Measurements from ENCODE around the gene MACF1. TPM values are rescaled to one million over a fixed set of nuclear protein-coding genes. Genes with fewer than 3 reads are reported as not detected.

Gene MACF1
- total RNA-seq, 1 donor from 2014 or later: 222 TPM

DNA sequence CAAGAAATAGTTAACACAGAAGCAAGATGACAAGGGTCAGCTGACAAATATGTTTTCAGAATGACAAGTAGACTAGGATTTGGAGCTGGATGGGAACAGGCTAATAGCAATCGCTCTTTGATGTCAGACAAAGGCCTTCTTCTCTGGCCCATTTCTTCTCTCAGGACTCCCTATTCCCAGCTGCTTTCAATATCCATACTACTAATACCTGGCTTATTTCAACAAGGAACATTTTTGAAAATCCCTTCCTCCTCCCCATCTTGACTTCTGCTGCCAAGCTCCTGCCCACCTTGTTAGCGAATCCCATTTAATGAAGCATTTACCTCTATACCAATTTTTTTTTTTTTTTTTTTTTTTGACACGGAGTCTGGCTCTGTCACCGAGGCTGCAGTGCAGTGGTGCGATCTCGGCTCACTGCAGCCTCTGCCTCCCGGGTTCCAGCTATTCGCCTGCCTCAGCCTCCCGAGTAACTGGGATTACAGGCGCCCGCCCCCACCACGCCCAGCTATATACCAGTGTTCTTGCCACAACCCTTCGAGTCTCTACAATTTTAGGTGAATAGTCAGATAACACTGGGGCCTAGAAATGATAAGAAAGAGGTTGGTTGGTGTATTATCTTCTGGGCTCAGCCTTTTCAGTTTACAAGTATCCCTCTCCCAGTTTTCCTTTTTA lies 68.4 kb downstream of the MACF1 start:
- Histone ChIP-seq H3K27me3 (no peaks in the 10 kb centered on the region), H3K4me1 (peaks cover 48% of the 10 kb centered on the region), H3K4me2 (no peak overlapping the region), H3K9me3 (ENCODE audit: low read depth) (no peaks in the 10 kb centered on the region), H3K36me3 (no peaks in the 10 kb centered on the region), H3K27ac (no peak overlapping the region), H4K20me1 (ENCODE audit: low read depth) (peaks cover 54% of the 10 kb centered on the region), H3K4me3 (no peak overlapping the region), H3F3A (ENCODE audit: low read depth) (peaks cover 30% of the 10 kb centered on the region), H2AFZ (replicated peaks) (no peak overlapping the region), H3K79me2 (ENCODE audit: low read depth) (peaks cover 99% of the 10 kb centered on the region), H3K9ac (no peak overlapping the region)
- Mint-ChIP-seq H3K27ac (peak overlapping the region; percentile 84), H3K4me3 (peak overlapping the region; percentile 1), H3K36me3 (peaks cover 9% of the 10 kb centered on the region), H3K4me1 (peaks cover 56% of the 10 kb centered on the region), H3K9me3 (no peaks in the 10 kb centered on the region), H3K27me3 (ENCODE audit: insufficient read depth, low read depth) (peaks cover 6% of the 10 kb centered on the region)
- DNase-seq (ENCODE audit: low spot score): no peak
- TF ChIP-seq EZH2phosphoT487 (IDR thresholded peaks at IDR 0.05) (no peak), EZH2 (IDR thresholded peaks at IDR 0.05) (no peak)
- TF ChIP-seq, protein P1, sequence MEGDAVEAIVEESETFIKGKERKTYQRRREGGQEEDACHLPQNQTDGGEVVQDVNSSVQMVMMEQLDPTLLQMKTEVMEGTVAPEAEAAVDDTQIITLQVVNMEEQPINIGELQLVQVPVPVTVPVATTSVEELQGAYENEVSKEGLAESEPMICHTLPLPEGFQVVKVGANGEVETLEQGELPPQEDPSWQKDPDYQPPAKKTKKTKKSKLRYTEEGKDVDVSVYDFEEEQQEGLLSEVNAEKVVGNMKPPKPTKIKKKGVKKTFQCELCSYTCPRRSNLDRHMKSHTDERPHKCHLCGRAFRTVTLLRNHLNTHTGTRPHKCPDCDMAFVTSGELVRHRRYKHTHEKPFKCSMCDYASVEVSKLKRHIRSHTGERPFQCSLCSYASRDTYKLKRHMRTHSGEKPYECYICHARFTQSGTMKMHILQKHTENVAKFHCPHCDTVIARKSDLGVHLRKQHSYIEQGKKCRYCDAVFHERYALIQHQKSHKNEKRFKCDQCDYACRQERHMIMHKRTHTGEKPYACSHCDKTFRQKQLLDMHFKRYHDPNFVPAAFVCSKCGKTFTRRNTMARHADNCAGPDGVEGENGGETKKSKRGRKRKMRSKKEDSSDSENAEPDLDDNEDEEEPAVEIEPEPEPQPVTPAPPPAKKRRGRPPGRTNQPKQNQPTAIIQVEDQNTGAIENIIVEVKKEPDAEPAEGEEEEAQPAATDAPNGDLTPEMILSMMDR (IDR thresholded peaks at IDR 0.05): no peak

DNA sequence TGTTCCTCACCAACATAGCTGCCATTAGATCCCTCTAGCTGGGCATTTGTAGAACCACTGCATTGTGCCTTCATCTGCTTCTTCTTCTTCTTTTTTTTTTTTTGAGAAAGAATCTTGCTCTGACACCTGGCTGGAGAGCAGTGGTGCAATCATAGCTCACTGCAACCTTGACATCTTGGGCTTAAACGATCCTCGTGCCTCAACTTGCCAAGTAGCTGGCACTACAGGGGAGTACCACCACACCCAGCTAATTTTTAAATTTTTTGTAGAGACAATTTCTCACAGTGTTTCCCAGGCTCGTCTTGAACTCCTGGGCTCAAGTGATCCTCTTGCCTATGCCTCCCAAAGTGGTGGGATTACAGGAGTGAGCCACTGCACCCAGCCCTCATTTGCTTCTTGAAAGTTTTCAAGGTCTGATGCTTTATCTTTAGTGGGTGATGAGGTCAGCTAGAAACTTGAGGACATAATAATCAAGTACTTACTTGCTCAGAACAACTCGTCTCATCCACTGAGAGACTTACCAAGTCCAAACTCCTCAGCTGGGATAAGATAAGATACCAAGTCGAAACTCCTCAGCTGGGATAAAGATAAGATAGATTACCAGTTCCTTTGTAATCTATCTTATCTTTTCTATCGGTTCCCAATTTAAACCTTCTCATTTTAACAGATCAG lies 71.5 kb downstream of the MACF1 start:
- peaks cover 100% of the 10 kb centered on the region for H3K79me2 ChIP-seq (ENCODE audit: low read depth)
- Mint-ChIP-seq H3K4me1 (peaks cover 33% of the 10 kb centered on the region), H3K36me3 (no peaks in the 10 kb centered on the region)

DNA sequence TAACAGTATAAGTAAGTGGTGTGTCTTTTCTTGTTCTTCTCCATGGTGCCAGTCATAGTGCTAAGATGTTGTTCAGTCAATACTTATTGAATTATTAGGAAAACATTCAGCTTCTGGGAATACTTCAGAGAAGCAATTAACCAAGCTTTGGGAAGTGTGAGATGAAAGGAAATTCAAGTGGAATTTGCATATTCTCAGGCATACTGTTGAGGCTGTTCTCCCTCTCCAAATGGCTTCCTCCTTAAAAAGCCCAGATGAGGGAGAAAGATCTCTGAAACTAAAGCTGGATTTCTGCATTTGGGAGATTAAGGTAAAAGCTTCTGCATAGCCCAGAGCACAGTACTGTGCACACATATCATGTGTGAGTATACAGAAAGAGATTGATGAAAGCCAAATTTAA lies 73.4 kb downstream of the MACF1 start:
- H3K36me3 Mint-ChIP-seq: peaks cover 4% of the 10 kb centered on the region
- TF ChIP-seq, protein P1 (IDR thresholded peaks at IDR 0.05): no peak
- TF ChIP-seq EZH2phosphoT487 (IDR thresholded peaks at IDR 0.05) (no peak), EZH2 (IDR thresholded peaks at IDR 0.05) (no peak)
- peak overlapping the region; percentile 35 for H3K27ac ChIP-seq
- no peak overlapping the region for H3K9ac ChIP-seq
- H3K27me3 ChIP-seq: no peaks in the 10 kb centered on the region
- no peaks in the 10 kb centered on the region for H3F3A ChIP-seq (ENCODE audit: low read depth)
- no peaks in the 10 kb centered on the region for H3K9me3 Mint-ChIP-seq
- H3K27ac Mint-ChIP-seq: no peak overlapping the region
- peaks cover 8% of the 10 kb centered on the region for H3K36me3 ChIP-seq
- H3K27me3 Mint-ChIP-seq (ENCODE audit: insufficient read depth, low read depth): no peaks in the 10 kb centered on the region
- H3K4me3 ChIP-seq: no peak overlapping the region
- peaks cover 91% of the 10 kb centered on the region for H3K79me2 ChIP-seq (ENCODE audit: low read depth)
- H3K4me1 ChIP-seq: peaks cover 12% of the 10 kb centered on the region
- DNase-seq (ENCODE audit: low spot score): no peak
- peaks cover 45% of the 10 kb centered on the region for H4K20me1 ChIP-seq (ENCODE audit: low read depth)
- no peaks in the 10 kb centered on the region for H3K9me3 ChIP-seq (ENCODE audit: low read depth)
- H3K4me2 ChIP-seq: no peak overlapping the region
- H3K4me1 Mint-ChIP-seq: peaks cover 20% of the 10 kb centered on the region
- no peak overlapping the region for H2AFZ ChIP-seq (replicated peaks)
- H3K4me3 Mint-ChIP-seq: no peak overlapping the region

More for the DNA sequence above, 71.5 kb downstream of the MACF1 start:
- H3K4me3 Mint-ChIP-seq: no peak overlapping the region
- Histone ChIP-seq H3K4me3 (no peak overlapping the region), H3K4me1 (peaks cover 25% of the 10 kb centered on the region), H3K9ac (no peak overlapping the region), H4K20me1 (ENCODE audit: low read depth) (peaks cover 48% of the 10 kb centered on the region), H3K27ac (no peak overlapping the region), H3F3A (ENCODE audit: low read depth) (peaks cover 7% of the 10 kb centered on the region), H3K36me3 (no peaks in the 10 kb centered on the region), H3K27me3 (no peaks in the 10 kb centered on the region), H2AFZ (replicated peaks) (no peak overlapping the region), H3K4me2 (no peak overlapping the region), H3K9me3 (ENCODE audit: low read depth) (no peaks in the 10 kb centered on the region)
- TF ChIP-seq EZH2phosphoT487 (IDR thresholded peaks at IDR 0.05): no peak
- TF ChIP-seq, protein P1 (IDR thresholded peaks at IDR 0.05): no peak
- no peak for TF ChIP-seq EZH2 (IDR thresholded peaks at IDR 0.05)
- no peak overlapping the region for H3K27ac Mint-ChIP-seq
- DNase-seq (ENCODE audit: low spot score): no peak
- H3K27me3 Mint-ChIP-seq (ENCODE audit: insufficient read depth, low read depth): no peaks in the 10 kb centered on the region
- no peaks in the 10 kb centered on the region for H3K9me3 Mint-ChIP-seq

Data from neural progenitor cell (in vitro differentiated cells).